Measurements from ENCODE around the gene TEX9. TPM values are rescaled to one million over a fixed set of nuclear protein-coding genes. Genes with fewer than 3 reads are reported as not detected.

TEX9 gene
- total RNA-seq, 1 experiment from 2014 or later = 8.4 TPM

GRCh38 chr15:56473017-56473416 is 107.8 kb downstream of the TEX9 start:
- H3K4me1 Mint-ChIP-seq = no peaks in the 10 kb centered on the region
- H3K27me3 Mint-ChIP-seq (ENCODE audit: low read depth) = peaks cover 5% of the 10 kb centered on the region

More at GRCh38 chr15:56473017-56473416, 107.8 kb downstream of the TEX9 start:
- no peak overlapping the region for H3K14ac ChIP-seq (ENCODE audit: insufficient read depth, low read length)
- Mint-ChIP-seq H3K4me3 (no peak overlapping the region), H3K9me3 (no peaks in the 10 kb centered on the region; a peak in 1 of 5 replicates), H3K36me3 (ENCODE audit: insufficient read depth in 1 of 3, low read depth in 3 of 3) (no peaks in the 10 kb centered on the region; a peak in 1 of 7 replicates), H3K27ac (no peak overlapping the region)
- no peak overlapping the region for H4K5ac ChIP-seq (ENCODE audit: insufficient read length, low read depth, low read length)
- no peak overlapping the region for H3K9ac ChIP-seq (ENCODE audit: extremely low read depth, insufficient read length, low read length)
- H4K20me1 ChIP-seq (ENCODE audit: control insufficient read depth, insufficient read depth, insufficient read length) = no peaks in the 10 kb centered on the region
- no peaks in the 10 kb centered on the region for H3K23me2 ChIP-seq (ENCODE audit: insufficient read length, low read depth, low read length, poor library complexity, severe bottlenecking)
- H3K4me2 ChIP-seq (ENCODE audit: insufficient read depth, insufficient read length, low read length) = no peak overlapping the region
- H3K79me1 ChIP-seq (ENCODE audit: insufficient read depth, low read depth, low read length, poor library complexity, severe bottlenecking) = no peaks in the 10 kb centered on the region
- no peaks in the 10 kb centered on the region for H3K79me2 ChIP-seq (ENCODE audit: insufficient read depth, low read length)
- H2BK20ac ChIP-seq (ENCODE audit: low read depth, low read length, poor library complexity, severe bottlenecking) = no peak overlapping the region
- no peak overlapping the region for H2BK12ac ChIP-seq (ENCODE audit: insufficient read length, low read depth, low read length)
- H3K9me3 ChIP-seq (ENCODE audit: control insufficient read depth, low read depth, low read length) = no peaks in the 10 kb centered on the region
- H3K18ac ChIP-seq (ENCODE audit: insufficient read length, low read depth, low read length) = no peak overlapping the region
- no peak overlapping the region for H2AFZ ChIP-seq (ENCODE audit: low read length)
- no peak overlapping the region for H2BK15ac ChIP-seq (ENCODE audit: low read depth, low read length)
- H3K4me1 ChIP-seq (ENCODE audit: insufficient read depth, low read length) = no peaks in the 10 kb centered on the region
- no peak overlapping the region for H3K27ac ChIP-seq (ENCODE audit: insufficient read length, low read depth, low read length)
- H2AK5ac ChIP-seq (ENCODE audit: insufficient read length, low read length) = no peak overlapping the region
- no peak overlapping the region for H2BK5ac ChIP-seq (ENCODE audit: insufficient read length, low read length)
- no peak for DNase-seq
- H3K4ac ChIP-seq (ENCODE audit: low read depth, low read length) = no peak overlapping the region
- no CpG with 5 or more reads among the region's 1 CpG for WGBS (ENCODE audit: extremely low coverage, insufficient read length, low lambda C conversion rate)
- H3T11ph ChIP-seq (ENCODE audit: low read length) = no peak overlapping the region
- H4K8ac ChIP-seq (replicated peaks; ENCODE audit: insufficient read length, low read depth, low read length) = no peak overlapping the region
- H4K91ac ChIP-seq (ENCODE audit: insufficient read length, low read depth, low read length) = no peak overlapping the region
- no peak overlapping the region for H3K23ac ChIP-seq (ENCODE audit: insufficient read length, low read depth, low read length)
- H3K56ac ChIP-seq (ENCODE audit: insufficient read length, low read depth, low read length) = no peak overlapping the region
- no peak overlapping the region for H2BK120ac ChIP-seq (ENCODE audit: low read depth, low read length, poor library complexity, severe bottlenecking)
- H3K27me3 ChIP-seq (ENCODE audit: insufficient read depth, low read length) = no peaks in the 10 kb centered on the region
- TF ChIP-seq, protein P1, sequence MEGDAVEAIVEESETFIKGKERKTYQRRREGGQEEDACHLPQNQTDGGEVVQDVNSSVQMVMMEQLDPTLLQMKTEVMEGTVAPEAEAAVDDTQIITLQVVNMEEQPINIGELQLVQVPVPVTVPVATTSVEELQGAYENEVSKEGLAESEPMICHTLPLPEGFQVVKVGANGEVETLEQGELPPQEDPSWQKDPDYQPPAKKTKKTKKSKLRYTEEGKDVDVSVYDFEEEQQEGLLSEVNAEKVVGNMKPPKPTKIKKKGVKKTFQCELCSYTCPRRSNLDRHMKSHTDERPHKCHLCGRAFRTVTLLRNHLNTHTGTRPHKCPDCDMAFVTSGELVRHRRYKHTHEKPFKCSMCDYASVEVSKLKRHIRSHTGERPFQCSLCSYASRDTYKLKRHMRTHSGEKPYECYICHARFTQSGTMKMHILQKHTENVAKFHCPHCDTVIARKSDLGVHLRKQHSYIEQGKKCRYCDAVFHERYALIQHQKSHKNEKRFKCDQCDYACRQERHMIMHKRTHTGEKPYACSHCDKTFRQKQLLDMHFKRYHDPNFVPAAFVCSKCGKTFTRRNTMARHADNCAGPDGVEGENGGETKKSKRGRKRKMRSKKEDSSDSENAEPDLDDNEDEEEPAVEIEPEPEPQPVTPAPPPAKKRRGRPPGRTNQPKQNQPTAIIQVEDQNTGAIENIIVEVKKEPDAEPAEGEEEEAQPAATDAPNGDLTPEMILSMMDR (conservative IDR thresholded peaks at IDR 0.05) = no peak
